Effector memory CD4-positive, alpha-beta T cell (primary cell): ENCODE data around the gene ATP2B3.

Experiments
- DNase-seq, 3 donors: peaks; one replicate each; pipeline ENCODE4 v3.0.0-alpha.2; 2020
- H3K27ac ChIP-seq: 2 replicates; pipeline ENCODE4 v1.7.0; 2013; ENCODE audit warnings: mild to moderate bottlenecking, low read length, moderate library complexity; ENCODE audit not compliant: insufficient read depth, poor library complexity, severe bottlenecking
- H3K27me3 ChIP-seq: replicated peaks from 2 replicates; pipeline ENCODE4 v1.7.0; 2013; ENCODE audit warnings: mild to moderate bottlenecking, low read length; ENCODE audit not compliant: insufficient read depth, control insufficient read depth, poor library complexity, severe bottlenecking
- H3K36me3 ChIP-seq: 2 replicates; pipeline ENCODE4 v1.7.0; 2013; ENCODE audit warnings: mild to moderate bottlenecking, low read length, moderate library complexity; ENCODE audit not compliant: control insufficient read depth, insufficient read depth
- H3K4me1 ChIP-seq: 2 replicates; pipeline ENCODE4 v1.7.0; 2013; ENCODE audit warnings: low read length, mild to moderate bottlenecking; ENCODE audit not compliant: control insufficient read depth, insufficient read depth, poor library complexity, severe bottlenecking
- H3K4me3 ChIP-seq: 2 replicates; pipeline ENCODE4 v1.7.0; 2013; ENCODE audit warnings: low read length, low read depth, mild to moderate bottlenecking; ENCODE audit not compliant: insufficient read depth, poor library complexity, severe bottlenecking
- H3K9me3 ChIP-seq: 2 replicates; pipeline ENCODE4 v1.7.0; 2013; ENCODE audit warnings: mild to moderate bottlenecking, low read length, moderate library complexity; ENCODE audit not compliant: control insufficient read depth

Gene ATP2B3

GRCh38 chrX:153562546-153562945 lies 45.1 kb downstream of the ATP2B3 start:
- no peak overlapping the region for H3K27ac ChIP-seq
- DNase-seq: no peak
- H3K4me3 ChIP-seq: no peak overlapping the region
- no peaks in the 10 kb centered on the region for H3K36me3 ChIP-seq
- H3K27me3 ChIP-seq: no peaks in the 10 kb centered on the region
- H3K9me3 ChIP-seq: no peaks in the 10 kb centered on the region
- H3K4me1 ChIP-seq: no peaks in the 10 kb centered on the region

- H3K36me3 ChIP-seq: no peaks in the 10 kb centered on the region
- no peaks in the 10 kb centered on the region for H3K9me3 ChIP-seq
- H3K4me3 ChIP-seq: no peak overlapping the region
- H3K4me1 ChIP-seq: no peaks in the 10 kb centered on the region
- H3K27ac ChIP-seq: no peak overlapping the region
- DNase-seq: no peak
- H3K27me3 ChIP-seq: no peaks in the 10 kb centered on the region
These were observed 46.7 kb downstream of the ATP2B3 start for GRCh38 chrX:153564047-153564606.

GRCh38 chrX:153565996-153566580 lies 48.6 kb downstream of the ATP2B3 start:
- DNase-seq: no peak
- Histone ChIP-seq H3K4me3 (no peak overlapping the region), H3K4me1 (no peaks in the 10 kb centered on the region), H3K27ac (no peak overlapping the region), H3K36me3 (no peaks in the 10 kb centered on the region), H3K9me3 (no peaks in the 10 kb centered on the region), H3K27me3 (no peaks in the 10 kb centered on the region)

GRCh38 chrX:153568451-153569011 lies 51.1 kb downstream of the ATP2B3 start:
- H3K9me3 ChIP-seq: no peaks in the 10 kb centered on the region
- H3K27ac ChIP-seq: no peak overlapping the region
- no peak for DNase-seq
- no peak overlapping the region for H3K4me3 ChIP-seq
- no peaks in the 10 kb centered on the region for H3K27me3 ChIP-seq
- no peaks in the 10 kb centered on the region for H3K36me3 ChIP-seq
- no peaks in the 10 kb centered on the region for H3K4me1 ChIP-seq

GRCh38 chrX:153569475-153569874 lies 52.0 kb downstream of the ATP2B3 start:
- no peaks in the 10 kb centered on the region for H3K4me1 ChIP-seq
- no peaks in the 10 kb centered on the region for H3K9me3 ChIP-seq
- no peak overlapping the region for H3K27ac ChIP-seq
- no peak for DNase-seq
- H3K27me3 ChIP-seq: no peaks in the 10 kb centered on the region
- H3K4me3 ChIP-seq: no peak overlapping the region
- H3K36me3 ChIP-seq: no peaks in the 10 kb centered on the region

GRCh38 chrX:153571534-153571908 lies 54.1 kb downstream of the ATP2B3 start:
- Histone ChIP-seq H3K9me3 (no peaks in the 10 kb centered on the region), H3K4me3 (no peak overlapping the region), H3K27me3 (no peaks in the 10 kb centered on the region), H3K4me1 (no peaks in the 10 kb centered on the region), H3K36me3 (no peaks in the 10 kb centered on the region), H3K27ac (no peak overlapping the region)
- DNase-seq: no peak

- Histone ChIP-seq H3K27me3 (no peaks in the 10 kb centered on the region), H3K4me1 (no peaks in the 10 kb centered on the region), H3K9me3 (no peaks in the 10 kb centered on the region), H3K27ac (no peak overlapping the region), H3K4me3 (no peak overlapping the region), H3K36me3 (no peaks in the 10 kb centered on the region)
- DNase-seq: no peak
These were observed 55.2 kb downstream of the ATP2B3 start for GRCh38 chrX:153572601-153573000.

- Histone ChIP-seq H3K4me3 (no peak overlapping the region), H3K27me3 (no peaks in the 10 kb centered on the region), H3K9me3 (no peaks in the 10 kb centered on the region), H3K36me3 (no peaks in the 10 kb centered on the region), H3K4me1 (no peaks in the 10 kb centered on the region), H3K27ac (no peak overlapping the region)
- no peak for DNase-seq
These were observed 56.5 kb downstream of the ATP2B3 start for GRCh38 chrX:153573984-153574383.

- H3K4me1 ChIP-seq: no peaks in the 10 kb centered on the region
- no peak overlapping the region for H3K27ac ChIP-seq
- no peaks in the 10 kb centered on the region for H3K36me3 ChIP-seq
These were observed 58.9 kb downstream of the ATP2B3 start for GRCh38 chrX:153576239-153576870.

GRCh38 chrX:153576961-153577360 lies 59.5 kb downstream of the ATP2B3 start:
- DNase-seq: no peak
- no peaks in the 10 kb centered on the region for H3K4me1 ChIP-seq
- no peak overlapping the region for H3K27ac ChIP-seq
- no peak overlapping the region for H3K4me3 ChIP-seq
- no peaks in the 10 kb centered on the region for H3K36me3 ChIP-seq
- no peaks in the 10 kb centered on the region for H3K9me3 ChIP-seq
- no peaks in the 10 kb centered on the region for H3K27me3 ChIP-seq

More at GRCh38 chrX:153576239-153576870, 58.9 kb downstream of the ATP2B3 start:
- Histone ChIP-seq H3K9me3 (no peaks in the 10 kb centered on the region), H3K4me3 (no peak overlapping the region), H3K27me3 (no peaks in the 10 kb centered on the region)
- no peak for DNase-seq
